Esophagus (tissue), 2 donors: Measurements from ENCODE around the gene CYP2F1. TPM values are rescaled to one million over a fixed set of nuclear protein-coding genes. Genes with fewer than 3 reads are reported as not detected.
"Not testable (repeated sequence)": the region's sequence is repeated elsewhere in the genome, so short reads cannot be mapped to it uniquely, and the experiment has no call there.

Experiments used
- H3K27ac ChIP-seq, 2 donors: one replicate each; pipeline ENCODE4 v1.5.1; 2013; ENCODE audit warnings: low read depth in 2 of 2, mild to moderate bottlenecking in 2 of 2, inconsistent platforms in 1 of 2, low read length in 1 of 2, moderate library complexity in 1 of 2
- H3K27me3 ChIP-seq, 2 donors: one replicate each; pipeline ENCODE4 v1.6.1; 2013; ENCODE audit warnings: low read length in 2 of 2, control low read depth in 1 of 2, mild to moderate bottlenecking in 1 of 2; ENCODE audit not compliant: insufficient read depth in 2 of 2, control insufficient read depth in 1 of 2
- H3K36me3 ChIP-seq, 2 donors: one replicate each; pipeline ENCODE4 v1.6.1; 2013; ENCODE audit warnings: low read length in 1 of 2; ENCODE audit not compliant: control insufficient read depth in 2 of 2, insufficient read depth in 2 of 2
- H3K4me1 ChIP-seq, 2 donors: one replicate each; pipeline ENCODE4 v1.6.1; 2013; ENCODE audit warnings: low read length in 1 of 2; ENCODE audit not compliant: control insufficient read depth in 2 of 2, insufficient read depth in 2 of 2
- H3K4me3 ChIP-seq, 2 donors: one replicate each; pipeline ENCODE4 v1.5.1; 2013; ENCODE audit warnings: low read length in 2 of 2, mild to moderate bottlenecking in 2 of 2, low read depth in 1 of 2, moderate library complexity in 1 of 2
- H3K9me3 ChIP-seq, 2 donors: one replicate each; pipeline ENCODE4 v1.6.1; 2013; ENCODE audit warnings: mild to moderate bottlenecking in 2 of 2, low read depth in 1 of 2, low read length in 1 of 2, moderate library complexity in 1 of 2; ENCODE audit not compliant: control insufficient read depth in 2 of 2, insufficient read depth in 1 of 2
- WGBS, 2 donors: extraction: QIAGEN DNeasy Blood & Tissue Kit; methylation state at CpG; one replicate each; pipeline ENCODE4 v1.1.7; 2013; 5-methylcytosine and 5-hydroxymethylcytosine counted together
- polyA plus RNA-seq, 2 donors: library from polyadenylated mRNA; stranded (reverse); fragments of 200-250 nt; gene quantifications; one replicate each; pipeline ENCODE4 v1.2.3, GENCODE V29; 2013
- donor health status: healthy with polysubstance abuse.
- donor health status: Bipolar disorder and iron deficiency.

CYP2F1 gene
- polyA plus RNA-seq, 2 donors = 2.0 to 2.2 TPM

DNA sequence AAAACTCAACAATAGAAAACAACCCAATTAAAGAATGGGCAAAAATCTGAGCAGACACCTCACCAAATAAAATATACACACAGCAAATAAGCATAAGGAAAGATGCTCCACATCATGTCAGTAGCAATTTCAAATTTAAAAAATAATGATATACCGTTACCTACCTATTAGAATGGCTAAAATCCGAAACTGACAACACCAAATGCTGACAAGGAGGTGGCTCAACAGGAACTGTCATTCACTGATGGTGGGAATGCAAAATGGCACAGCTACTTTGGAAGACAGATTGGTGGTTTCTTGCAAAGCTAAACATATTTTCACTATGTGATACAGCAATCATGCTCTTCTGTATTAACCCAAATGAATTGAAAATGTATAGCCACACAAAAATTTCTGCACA, 16.9 kb upstream of the CYP2F1 start:
- H3K27me3 ChIP-seq = no peaks in the 10 kb centered on the region
- WGBS, 2 donors = 76 to 77% methylated on average over 2 of the region's 2 CpGs

DNA sequence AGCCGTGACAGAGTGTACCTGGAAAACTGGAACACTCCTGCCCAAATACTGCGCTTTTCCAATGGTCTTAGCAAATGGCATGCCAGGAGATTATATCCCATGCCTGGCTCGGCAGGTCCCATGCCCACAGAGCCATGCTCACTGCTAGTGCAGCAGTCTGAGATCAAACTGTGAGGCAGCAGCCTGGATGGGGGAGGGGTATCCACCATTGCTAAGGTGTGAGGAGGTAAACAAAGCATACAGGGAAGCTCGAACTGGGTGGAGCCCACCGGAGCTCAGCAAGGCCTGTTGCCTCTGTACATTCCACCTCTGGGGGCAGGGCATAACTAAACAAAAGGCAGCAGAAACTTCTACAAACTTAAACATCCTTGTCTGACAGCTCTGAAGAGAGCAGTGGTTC, 15.5 kb upstream of the CYP2F1 start:
- Histone ChIP-seq H3K36me3 (no peaks in the 10 kb centered on the region), H3K4me3 (no peak overlapping the region), H3K9me3 (peaks cover 0 to 2% of the 10 kb centered on the region in 2 donors), H3K27me3 (no peaks in the 10 kb centered on the region), H3K27ac (no peak overlapping the region), H3K4me1 (no peaks in the 10 kb centered on the region)
- WGBS, 2 donors = 56 to 62% methylated on average over 5 of the region's 5 CpGs

More for the DNA sequence above, 16.9 kb upstream of the CYP2F1 start:
- H3K27ac ChIP-seq = no peak overlapping the region
- H3K4me1 ChIP-seq = no peaks in the 10 kb centered on the region
- no peak overlapping the region for H3K4me3 ChIP-seq
- no peaks in the 10 kb centered on the region for H3K36me3 ChIP-seq
- peaks cover 0 to 2% of the 10 kb centered on the region in 2 donors for H3K9me3 ChIP-seq

DNA sequence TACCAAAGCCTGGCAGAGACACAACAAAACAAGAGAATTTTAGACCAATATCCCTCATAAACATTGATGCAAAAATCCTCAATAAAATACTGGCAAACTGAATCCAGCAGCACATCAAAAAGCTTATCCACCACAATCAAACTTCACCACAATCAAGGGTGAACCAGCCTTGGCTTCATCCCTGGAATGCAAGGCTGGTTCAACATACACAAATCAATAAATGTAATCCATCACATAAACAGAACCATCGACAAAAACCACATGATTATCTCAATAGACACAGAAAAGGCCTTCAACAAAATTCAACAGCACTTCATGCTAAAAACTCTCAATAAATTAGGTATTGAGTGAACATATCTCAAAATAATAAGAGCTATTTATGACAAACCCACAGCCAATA, 12.0 kb upstream of the CYP2F1 start:
- H3K4me3 ChIP-seq, H3K9me3 ChIP-seq, H3K27ac ChIP-seq, H3K36me3 ChIP-seq, H3K4me1 ChIP-seq, H3K27me3 ChIP-seq: not testable (repeated sequence)
- 87 to 88% methylated on average over 1 of the region's 1 CpG for WGBS, 2 donors

DNA sequence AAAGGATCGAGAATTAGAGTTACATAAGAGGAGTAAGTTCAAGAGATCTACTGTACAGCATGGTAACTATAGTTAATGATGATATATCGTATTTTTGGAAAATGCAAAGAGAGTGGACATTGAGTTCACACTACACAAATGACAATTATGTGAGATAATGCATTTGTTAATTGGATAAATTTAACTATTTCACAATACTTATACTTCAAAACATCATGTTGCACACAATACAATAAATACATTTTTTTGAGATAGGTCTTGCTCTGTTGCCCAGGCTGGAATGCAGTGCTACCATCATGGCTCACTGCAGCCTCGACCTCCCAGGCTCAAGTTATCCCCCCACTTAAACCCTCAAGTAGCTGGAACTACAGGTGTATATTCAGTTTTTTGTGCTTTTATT, 8.1 kb upstream of the CYP2F1 start:
- Histone ChIP-seq H3K36me3 (no peaks in the 10 kb centered on the region), H3K27me3 (no peaks in the 10 kb centered on the region), H3K9me3 (no peaks in the 10 kb centered on the region), H3K4me1 (no peaks in the 10 kb centered on the region), H3K27ac (no peak overlapping the region), H3K4me3 (no peak overlapping the region)
- 77 to 86% methylated on average over 3 of the region's 3 CpGs for WGBS, 2 donors

DNA sequence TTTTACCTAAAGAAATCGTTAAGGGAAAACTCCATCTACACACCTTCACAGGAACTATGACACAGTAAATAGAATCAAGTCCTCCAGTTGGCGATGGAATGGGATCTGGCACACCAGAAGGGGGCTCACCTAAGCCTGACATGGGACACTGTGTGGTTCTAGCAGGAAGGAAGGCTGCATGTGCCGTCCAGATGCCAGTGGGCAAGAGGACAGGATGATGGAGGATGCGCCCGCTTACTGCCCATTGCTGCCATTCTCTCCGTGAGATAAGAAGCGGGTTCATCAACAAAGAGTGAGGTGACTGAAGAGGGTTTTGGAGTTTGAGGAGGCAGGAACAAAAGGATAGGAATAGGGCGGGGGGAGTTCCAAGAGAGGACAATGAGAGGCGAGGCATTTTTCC, 2.9 kb upstream of the CYP2F1 start:
- no peaks in the 10 kb centered on the region for H3K9me3 ChIP-seq
- H3K36me3 ChIP-seq = no peaks in the 10 kb centered on the region
- H3K4me3 ChIP-seq = no peak overlapping the region
- 82 to 85% methylated on average over 9 of the region's 9 CpGs for WGBS, 2 donors
- H3K27ac ChIP-seq = no peak overlapping the region
- H3K27me3 ChIP-seq = no peaks in the 10 kb centered on the region
- H3K4me1 ChIP-seq = peaks cover 0 to 4% of the 10 kb centered on the region in 2 donors

DNA sequence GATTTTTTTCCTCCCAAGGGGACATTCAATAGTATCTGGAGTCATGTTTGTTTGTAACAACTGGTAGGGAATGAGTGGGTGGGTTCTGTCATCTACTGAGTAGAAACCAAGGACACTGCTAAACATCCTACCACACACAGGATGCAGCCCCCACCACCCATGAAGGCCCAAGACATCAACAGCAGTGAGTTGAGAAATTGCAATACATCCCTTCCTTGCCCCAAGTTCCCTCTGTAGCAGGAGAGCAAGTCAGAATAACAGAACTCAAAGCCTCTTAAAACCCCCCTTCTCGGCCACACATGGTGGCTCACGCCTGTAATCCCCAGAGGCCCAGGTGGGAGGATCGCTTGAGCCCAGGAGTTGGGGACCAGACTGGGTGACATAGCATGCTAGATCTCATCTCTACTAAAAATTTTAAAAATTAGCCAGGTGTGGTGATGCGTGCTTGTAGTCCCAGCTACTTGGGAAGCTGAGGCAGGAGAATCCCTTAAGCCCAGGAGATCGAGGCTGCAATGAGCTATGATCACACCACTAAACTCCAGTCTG, 2.4 kb upstream of the CYP2F1 start:
- Histone ChIP-seq H3K27ac (no peak overlapping the region), H3K9me3 (no peaks in the 10 kb centered on the region), H3K27me3 (no peaks in the 10 kb centered on the region), H3K36me3 (no peaks in the 10 kb centered on the region), H3K4me1 (peaks cover 0 to 4% of the 10 kb centered on the region in 2 donors), H3K4me3 (no peak overlapping the region)
- 89 to 94% methylated on average over 5 of the region's 5 CpGs for WGBS, 2 donors

DNA sequence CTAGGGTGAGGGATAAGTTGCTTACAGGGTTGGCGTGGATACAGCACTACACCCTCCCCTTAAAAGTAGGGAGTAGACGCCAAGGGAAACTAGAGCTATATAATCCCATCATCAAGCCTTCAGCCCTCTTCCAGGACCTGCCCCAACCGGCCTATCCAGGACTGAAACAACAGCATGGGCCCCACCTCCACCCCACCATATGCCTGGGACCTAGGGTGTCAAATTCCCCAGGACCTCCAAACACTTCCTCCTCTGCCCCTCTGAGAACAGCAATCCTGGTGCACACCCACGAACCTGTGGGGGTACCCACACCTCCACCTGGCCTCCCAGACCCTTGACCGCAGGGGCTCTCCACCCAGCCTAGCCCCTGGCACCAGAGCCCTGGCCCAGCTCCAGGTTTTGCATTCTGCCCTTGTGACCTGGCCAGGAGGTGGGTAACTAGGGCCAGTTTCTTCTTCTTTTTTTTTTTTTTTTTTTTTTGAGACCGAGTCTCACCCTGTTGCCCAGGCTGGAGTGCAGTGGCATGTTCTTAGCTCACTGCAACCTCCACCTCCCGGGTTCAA, 1.4 kb upstream of the CYP2F1 start:
- H3K27ac ChIP-seq = peak overlapping the region; percentile 85 to 86
- WGBS, 2 donors = 58 to 74% methylated on average over 7 of the region's 7 CpGs
- no peaks in the 10 kb centered on the region for H3K27me3 ChIP-seq

DNA sequence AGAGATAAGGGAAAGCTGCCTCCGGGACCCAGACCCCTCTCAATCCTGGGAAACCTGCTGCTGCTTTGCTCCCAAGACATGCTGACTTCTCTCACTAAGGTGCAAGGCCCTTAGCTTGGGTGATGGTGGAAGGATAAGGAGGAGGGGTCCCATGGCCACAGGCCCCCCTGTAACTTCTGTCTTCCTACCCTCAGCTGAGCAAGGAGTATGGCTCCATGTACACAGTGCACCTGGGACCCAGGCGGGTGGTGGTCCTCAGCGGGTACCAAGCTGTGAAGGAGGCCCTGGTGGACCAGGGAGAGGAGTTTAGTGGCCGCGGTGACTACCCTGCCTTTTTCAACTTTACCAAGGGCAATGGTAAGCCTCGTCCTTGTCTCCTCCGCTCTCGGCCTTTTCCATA, 2.0 kb downstream of the CYP2F1 start:
- Histone ChIP-seq H3K36me3 (no peaks in the 10 kb centered on the region), H3K27ac (no peak overlapping the region)
- WGBS, 2 donors = 86 to 93% methylated on average over 8 of the region's 8 CpGs

More for the DNA sequence above, 1.4 kb upstream of the CYP2F1 start:
- peaks cover 0 to 4% of the 10 kb centered on the region in 2 donors for H3K4me1 ChIP-seq
- H3K4me3 ChIP-seq = no peak overlapping the region
- H3K36me3 ChIP-seq = no peaks in the 10 kb centered on the region
- no peaks in the 10 kb centered on the region for H3K9me3 ChIP-seq

DNA sequence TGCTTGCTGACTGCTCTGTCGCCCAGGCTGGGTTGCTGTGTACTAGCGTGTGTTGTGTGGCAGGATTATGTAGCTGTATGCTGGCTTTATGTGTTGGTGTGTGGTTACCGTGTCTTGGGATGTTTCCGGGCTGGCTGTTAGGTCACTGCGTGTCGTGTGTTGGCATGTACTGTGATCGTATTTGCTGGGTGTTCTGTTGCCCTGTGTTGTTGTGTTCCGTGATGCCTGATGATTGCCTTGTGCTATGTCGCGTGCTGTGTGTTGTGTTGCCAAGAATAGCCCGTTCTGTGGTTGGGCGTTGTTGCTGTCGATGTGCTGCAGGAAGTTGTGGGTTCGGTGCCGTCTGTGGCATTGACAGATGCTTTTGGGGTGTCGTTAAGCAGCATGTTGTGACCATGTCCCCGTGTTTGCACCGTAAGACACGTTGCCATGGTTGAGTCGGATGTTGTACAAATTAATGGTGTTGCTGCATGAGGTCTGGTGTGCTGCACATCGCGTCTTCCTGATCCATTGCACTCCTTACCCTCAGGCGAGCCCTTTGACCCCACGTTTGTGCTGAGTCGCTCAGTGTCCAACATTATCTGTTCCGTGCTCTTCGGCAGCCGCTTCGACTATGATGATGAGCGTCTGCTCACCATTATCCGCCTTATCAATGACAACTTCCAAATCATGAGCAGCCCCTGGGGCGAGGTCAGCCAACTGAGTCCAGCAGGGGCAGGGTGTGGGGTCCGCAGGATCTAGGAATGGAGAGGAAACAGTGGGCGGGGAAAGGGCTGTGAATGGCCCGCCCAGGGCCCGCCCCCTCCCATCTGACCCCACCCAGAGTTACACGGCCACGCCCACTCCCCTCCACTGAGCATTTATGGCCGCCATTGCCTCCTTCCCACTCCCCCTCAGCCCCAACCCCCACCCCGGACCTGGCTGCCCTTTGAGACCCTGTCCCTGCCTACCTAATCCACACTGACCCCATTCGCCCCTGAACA, 7.0 kb downstream of the CYP2F1 start:
- H3K4me3 ChIP-seq, H3K9me3 ChIP-seq, H3K27me3 ChIP-seq, H3K27ac ChIP-seq, H3K36me3 ChIP-seq, H3K4me1 ChIP-seq: not testable (repeated sequence)
- WGBS, 2 donors = 71 to 79% methylated on average over 33 to 38 of the region's 41 CpGs

More for the DNA sequence above, 2.0 kb downstream of the CYP2F1 start:
- H3K9me3 ChIP-seq = no peaks in the 10 kb centered on the region
- no peak overlapping the region for H3K4me3 ChIP-seq
- H3K4me1 ChIP-seq = peaks cover 0 to 4% of the 10 kb centered on the region in 2 donors
- no peaks in the 10 kb centered on the region for H3K27me3 ChIP-seq
